Activated gamma-delta T cell (primary cell): Measurements from ENCODE around the gene SCN7A.
"Not testable (repeated sequence)": the region's sequence is repeated elsewhere in the genome, so short reads cannot be mapped to it uniquely, and the experiment has no call there.

ENCODE experiments used
- DNase-seq: peaks from one replicate; lab custom pipeline; 2025; lab: John Stamatoyannopoulos, UW
- total RNA-seq, 2 donors: gene quantifications; one replicate each; lab custom pipeline; 2026; lab: John Stamatoyannopoulos, UW

The SCN7A gene
- 0 to 0.09 reads per million in 2 donors for total RNA-seq

DNA sequence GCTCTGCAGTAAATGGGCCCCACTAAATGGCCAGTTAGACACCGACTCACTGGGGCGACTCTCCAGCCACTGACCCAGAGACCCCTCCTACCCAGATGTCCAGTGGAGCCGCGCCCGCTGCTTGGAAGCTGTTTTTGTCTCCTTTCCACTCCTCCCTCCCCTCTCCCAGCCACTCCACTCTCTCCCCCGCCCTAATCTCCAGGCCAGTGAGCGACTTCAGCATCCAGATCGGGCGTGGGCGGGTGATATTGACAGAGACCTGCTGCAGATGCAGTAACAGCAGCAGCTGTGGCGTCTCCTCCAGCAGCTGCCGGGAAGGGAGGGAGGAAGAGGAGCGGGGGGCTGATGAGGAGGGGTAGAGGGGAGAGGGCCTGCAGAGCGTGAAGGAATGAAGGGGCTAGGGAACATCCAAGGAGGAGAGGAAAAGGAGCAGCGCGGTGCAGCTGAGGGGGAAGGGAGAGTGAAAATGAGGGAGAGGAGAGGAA is at the start of gene SCN7A:
SCN7A (minus strand) TSS at position 110 of the 485 bp plus-strand sequence. CDS start 16,553 bp downstream, outside the sequence.
- no peak for DNase-seq

GRCh38 chr2:166539340-166540162 is 45.5 kb upstream of the SCN7A start:
- no peak for DNase-seq

GRCh38 chr2:166536111-166536510 is 42.1 kb upstream of the SCN7A start:
- DNase-seq, result no peak

DNA sequence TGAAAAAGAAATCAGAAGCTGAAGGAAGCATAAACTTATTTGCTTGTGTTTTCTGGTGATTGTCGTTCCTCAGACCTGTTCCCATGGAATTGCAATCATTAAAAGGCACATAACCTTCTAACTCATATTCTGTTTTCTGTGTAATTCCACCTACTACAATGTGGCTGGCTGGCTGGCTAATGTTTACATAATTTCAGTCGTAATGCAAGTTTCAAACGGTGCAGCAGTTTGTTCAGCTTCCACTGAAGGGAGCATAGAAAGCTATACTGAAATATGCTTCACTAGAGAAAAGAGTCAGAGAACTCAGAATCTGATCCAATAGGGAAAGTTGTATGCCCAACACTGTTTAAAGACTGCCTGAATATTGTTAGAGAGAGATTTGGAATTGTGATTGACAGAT is 27.1 kb upstream of the SCN7A start:
- DNase-seq, result no peak

GRCh38 chr2:166520604-166521003 is 26.6 kb upstream of the SCN7A start:
- no peak for DNase-seq

GRCh38 chr2:166519391-166519962 is 25.4 kb upstream of the SCN7A start:
- no peak for DNase-seq

DNA sequence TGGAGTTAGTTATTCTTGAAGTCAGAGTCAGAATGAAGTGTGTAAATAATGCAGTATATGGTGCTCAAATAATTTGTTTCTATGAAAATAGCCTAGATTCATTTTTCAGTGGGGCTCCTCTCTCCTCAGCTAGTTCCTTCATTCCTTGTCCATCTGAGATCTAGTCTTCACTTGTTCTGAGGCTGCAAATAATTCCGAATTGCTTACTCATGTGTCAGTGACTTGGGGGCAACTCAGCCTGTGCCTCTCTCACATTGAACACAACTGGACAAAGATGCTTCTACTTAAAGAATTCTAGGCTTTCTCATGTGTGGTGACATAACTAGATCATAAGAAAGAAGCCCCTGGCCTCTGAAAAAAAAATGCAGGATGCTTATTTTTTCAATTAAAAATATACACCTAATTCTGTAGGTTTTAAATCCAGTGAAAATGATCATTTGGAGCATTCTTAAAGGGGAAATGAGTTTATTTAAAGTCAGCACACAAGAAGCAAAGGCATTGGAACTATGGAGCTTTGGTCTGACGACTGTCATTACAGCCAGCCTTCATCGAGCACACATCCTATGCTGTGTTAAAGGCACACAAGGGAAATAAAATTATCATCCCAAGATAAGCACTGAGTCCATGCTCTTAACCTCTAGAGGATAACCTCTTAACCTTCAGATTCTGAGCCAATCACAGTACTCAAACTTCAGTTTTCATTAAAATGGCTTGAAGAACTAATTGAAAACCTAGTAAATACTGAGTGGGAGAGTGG is 24.8 kb upstream of the SCN7A start:
- DNase-seq, result no peak

DNA sequence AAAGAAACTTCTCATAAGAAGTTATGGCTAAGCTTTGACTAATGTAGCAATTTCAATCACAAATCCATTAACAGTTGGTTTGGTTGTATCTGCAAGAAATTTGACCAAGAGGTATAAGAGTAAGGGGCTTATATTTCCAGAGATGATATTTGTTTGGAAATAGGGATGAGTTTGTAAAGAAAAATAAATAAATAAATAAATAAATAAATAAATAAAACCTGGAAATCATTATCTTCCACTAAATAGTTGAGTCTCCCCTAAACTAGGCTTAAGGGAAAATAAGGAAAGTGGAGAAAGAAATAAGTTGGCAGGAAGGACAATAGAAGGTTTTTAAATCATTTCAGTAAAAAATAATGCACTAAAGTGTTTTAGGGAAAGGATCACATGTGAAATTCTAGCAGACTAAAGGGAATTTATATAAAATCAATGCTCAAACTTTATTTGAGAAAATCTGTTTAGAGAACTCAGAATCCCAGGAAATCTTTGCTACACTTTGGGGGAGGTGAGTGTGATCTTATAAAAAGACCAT is 23.5 kb upstream of the SCN7A start:
- DNase-seq, result no peak

DNA sequence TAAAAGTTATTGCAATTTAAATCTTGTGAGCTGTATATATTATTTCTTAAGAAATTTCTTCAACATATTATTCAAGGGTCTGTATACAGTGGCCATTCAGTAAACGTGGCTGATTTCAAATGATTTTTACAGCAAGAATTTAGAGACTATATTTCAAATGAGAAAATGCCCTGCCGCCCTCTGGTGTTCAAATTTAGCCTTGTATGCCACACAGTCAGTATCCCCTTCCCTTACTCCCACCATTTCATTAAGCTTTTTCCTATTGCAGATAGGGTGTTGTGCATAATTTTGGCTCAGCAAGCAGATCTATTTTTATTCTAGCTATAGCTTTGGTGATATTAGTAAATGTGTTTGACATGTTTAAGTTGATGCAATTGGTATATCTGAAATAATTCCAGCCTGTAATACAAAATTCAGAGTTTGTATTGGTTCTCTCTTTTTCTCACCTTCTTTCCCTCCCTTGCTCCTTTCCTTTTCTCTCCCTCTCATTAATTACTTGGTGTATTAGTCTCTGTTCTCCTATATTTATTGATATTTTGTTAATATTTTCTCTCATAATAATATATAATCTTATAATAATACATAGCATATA is 22.8 kb upstream of the SCN7A start:
- DNase-seq, result no peak

DNA sequence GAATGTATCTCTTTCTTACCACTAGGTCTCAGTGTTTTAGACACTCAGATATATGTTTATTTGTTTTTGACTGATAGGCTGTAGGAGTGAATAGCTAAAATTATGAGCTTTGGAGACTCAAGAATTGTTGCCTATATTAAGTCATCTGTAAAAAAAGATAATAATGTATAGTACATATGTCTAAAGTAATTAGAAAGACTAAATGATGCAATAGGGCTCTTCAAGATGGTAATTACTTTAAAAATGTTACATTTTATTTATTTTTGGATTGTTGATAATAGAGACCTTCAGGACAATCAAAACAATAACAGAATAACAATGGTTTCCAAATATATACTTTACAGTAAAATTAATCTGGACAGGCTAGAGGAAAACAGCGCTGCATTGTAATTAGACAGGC is 19.9 kb upstream of the SCN7A start:
- no peak for DNase-seq

DNA sequence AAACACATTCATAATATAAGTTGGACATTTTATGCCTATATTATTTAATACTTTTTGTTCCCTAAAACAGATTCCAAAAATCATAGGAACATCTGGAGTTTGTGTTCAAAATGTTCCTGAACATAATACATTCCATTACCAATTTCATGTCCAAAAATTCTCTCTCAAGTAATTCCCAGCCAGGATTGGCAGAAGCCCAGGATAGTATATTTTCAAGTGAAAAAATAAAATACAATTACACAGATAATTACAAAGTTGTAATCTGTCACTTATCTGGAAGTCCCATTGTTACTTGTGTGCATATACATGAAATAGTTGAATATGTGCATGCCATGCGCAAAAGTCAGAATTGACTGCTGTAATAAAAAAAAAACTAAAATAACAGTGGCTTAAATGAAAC is 5.2 kb upstream of the SCN7A start:
- no peak for DNase-seq

- no peak for DNase-seq
Observed at GRCh38 chr2:166491461-166491860, 2.6 kb downstream of the SCN7A start.

DNA sequence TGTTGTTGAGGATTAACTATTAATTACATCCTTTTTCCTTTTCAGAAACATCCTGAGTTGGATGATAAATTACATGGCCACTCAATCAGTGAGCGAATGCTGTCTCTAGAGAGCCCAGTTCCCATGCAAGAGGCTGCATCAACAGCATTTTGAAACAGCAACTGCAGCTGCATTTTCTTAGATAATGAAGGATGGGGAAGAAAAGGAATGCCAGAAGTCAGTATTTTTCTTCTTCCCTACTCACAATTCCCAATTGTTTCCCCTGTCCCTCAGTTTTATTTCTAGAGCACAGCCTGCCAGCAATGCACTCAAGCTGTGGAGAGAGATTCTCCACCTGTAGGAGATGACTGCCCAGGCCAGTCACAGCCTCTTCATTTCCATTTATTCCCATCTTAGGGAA is 6.9 kb downstream of the SCN7A start:
- DNase-seq, result no peak

GRCh38 chr2:166485558-166486178 is 8.4 kb downstream of the SCN7A start:
- no peak for DNase-seq

- no peak for DNase-seq
Observed at GRCh38 chr2:166472332-166472731, 21.7 kb downstream of the SCN7A start.

- no peak for DNase-seq
Observed at GRCh38 chr2:166468124-166469024, 25.7 kb downstream of the SCN7A start.

DNA sequence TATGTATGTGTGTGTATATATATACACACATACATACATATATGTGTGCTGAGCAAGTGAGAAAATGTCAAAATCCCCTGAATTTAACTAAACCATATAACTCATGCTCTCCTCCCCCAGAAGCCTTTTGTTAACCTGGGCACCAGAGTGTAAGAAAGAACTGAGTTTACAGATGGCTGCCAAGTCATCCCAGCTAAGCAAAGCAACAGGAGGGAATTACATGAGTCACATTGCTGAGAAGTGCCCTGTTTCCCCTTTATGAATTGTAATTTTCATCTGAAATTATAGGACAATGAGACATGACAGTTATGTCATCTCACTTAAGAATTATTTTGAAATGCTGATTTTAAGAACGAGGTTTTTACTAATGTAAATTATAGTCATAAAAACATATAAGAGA is 29.9 kb downstream of the SCN7A start:
- no peak for DNase-seq

DNA sequence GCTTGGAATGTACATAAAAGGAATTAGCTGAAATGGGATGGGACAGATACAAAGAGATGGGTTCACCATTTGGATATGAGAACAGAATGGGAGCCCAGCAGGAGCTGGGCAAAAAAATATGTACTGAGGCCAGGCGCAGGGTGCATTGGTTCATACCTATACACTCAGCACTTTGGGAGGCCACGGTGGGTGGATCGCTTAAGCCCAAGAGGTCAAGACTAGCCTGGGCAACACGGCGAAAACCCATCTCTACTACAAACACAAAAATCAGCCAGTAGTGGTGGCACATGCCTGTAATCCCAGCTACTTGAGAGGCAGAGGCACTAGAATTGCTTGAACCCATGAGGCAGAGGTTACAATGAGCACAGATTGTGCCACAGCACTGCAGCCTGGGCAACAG is 30.4 kb downstream of the SCN7A start:
- no peak for DNase-seq

GRCh38 chr2:166458674-166459073 is 35.4 kb downstream of the SCN7A start:
- no peak for DNase-seq

DNA sequence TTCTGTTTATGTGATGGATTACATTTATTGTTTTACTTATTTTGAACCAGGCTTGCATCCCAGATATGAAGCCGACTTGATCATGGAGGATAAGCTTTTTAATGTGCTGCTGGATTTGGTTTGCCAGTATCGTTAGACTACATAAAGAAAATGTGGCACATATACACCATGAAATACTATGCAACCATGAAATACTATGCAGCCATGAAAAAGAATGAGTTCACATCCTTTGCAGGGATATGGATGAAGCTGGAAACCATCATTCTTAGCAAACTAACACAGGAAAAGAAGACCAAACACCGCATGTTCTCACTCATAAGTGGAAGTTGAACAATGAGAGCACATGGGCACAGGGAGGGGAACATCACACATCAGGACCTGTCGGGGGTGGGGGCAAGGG is 38.2 kb downstream of the SCN7A start:
- not testable (repeated sequence) for DNase-seq
